NCI-H510A (cell line): ENCODE measurements around the gene ABHD11.
"Not testable (repeated sequence)": the region's sequence is repeated elsewhere in the genome, so short reads cannot be mapped to it uniquely, and the experiment has no call there.

ENCODE experiments used
- DNase-seq: peaks from one replicate; lab custom pipeline; 2025; lab: John Stamatoyannopoulos, UW

ABHD11 gene

DNA sequence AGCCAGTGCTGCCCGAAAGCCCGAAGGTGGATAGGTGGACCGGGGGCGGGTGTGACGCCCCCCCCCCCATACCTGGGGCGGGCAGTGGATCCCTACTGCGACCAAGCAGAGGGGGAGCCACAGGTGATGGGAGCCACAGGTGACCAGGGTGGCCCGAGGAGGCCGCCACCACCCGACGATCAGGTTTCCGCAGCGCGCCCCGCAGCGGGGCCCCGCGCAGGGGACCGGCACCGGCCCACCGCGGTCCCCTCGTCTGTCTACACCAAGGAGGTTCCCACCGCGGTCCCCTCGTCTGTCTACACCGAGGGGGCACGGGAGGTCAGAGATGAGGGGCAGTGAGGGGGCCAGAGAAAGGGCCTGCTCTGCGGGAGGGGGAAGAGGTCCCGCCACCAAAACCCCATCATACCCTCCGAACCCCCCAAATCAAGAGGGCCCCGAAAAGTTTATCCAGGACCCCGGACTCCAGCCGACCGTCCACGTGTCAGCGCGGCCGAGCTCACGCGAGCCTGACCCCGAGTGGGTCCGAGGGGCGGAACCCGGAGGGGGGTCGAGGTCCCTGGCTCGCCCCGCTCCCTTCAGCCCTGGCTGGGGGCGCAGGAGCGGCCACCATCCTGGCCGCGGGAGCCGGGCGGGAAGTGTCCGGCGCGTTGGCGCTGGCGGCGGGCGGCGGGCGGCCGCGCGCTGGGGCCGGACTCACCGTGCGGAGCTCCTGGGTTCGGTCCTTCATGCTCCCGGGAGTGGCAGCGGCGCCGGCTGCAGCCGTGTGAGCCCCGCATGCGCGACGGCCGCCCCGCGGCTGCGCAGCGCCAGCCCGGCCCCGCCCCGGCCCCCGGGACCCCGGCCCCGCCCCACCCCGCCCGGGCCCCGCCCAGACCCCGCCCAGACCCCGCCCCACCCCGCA is 19.4 kb downstream of the ABHD11 start, which contains the start of gene STX1A:
TSS of gene STX1A (minus strand) at position 765 of the 901 bp plus-strand sequence. CDS start at position 727, 38 bp downstream.
- peak; percentile 58 for DNase-seq

DNA sequence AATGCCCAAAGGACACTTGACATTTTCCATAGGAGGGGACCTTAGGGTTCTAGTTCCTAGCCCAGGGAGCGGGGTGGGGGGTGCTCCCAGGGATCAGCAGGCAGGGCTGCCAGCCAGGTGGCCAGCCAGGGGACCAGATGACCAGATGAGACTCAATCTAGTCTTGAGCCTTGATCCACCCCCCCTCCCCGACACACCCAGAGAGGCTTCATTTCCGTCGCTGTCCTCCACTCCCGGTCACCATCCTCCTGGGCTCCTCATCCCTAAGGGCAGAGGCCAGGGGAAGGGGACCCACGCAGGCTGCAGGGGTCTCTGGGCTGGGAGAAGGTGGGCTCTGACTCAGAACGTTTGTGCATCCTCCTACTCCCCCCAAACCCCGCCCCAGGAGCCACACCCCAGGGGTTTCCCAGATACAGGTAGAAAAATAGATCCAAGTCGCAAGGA is 20.1 kb downstream of the ABHD11 start:
- DNase-seq = no peak

DNA sequence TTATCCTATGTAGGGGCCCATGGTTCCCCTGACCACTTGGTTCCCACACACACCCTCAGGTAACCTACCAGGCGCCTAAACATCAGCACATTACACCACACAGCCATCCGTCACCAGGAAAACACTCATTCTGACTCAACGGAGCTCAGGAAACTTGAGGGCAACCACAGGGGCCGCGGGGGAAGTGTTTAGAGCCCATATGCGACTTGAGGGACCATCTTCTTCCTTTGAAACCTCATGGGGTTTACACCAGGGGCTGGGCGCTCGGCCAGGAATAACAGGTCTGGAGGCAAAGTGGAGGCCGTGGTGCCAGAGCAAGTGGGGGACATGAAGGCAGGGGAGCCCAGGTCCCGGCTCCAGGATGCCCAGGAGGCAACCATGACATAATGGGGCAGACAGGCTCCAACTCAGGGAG is 20.6 kb downstream of the ABHD11 start:
- no peak for DNase-seq

DNA sequence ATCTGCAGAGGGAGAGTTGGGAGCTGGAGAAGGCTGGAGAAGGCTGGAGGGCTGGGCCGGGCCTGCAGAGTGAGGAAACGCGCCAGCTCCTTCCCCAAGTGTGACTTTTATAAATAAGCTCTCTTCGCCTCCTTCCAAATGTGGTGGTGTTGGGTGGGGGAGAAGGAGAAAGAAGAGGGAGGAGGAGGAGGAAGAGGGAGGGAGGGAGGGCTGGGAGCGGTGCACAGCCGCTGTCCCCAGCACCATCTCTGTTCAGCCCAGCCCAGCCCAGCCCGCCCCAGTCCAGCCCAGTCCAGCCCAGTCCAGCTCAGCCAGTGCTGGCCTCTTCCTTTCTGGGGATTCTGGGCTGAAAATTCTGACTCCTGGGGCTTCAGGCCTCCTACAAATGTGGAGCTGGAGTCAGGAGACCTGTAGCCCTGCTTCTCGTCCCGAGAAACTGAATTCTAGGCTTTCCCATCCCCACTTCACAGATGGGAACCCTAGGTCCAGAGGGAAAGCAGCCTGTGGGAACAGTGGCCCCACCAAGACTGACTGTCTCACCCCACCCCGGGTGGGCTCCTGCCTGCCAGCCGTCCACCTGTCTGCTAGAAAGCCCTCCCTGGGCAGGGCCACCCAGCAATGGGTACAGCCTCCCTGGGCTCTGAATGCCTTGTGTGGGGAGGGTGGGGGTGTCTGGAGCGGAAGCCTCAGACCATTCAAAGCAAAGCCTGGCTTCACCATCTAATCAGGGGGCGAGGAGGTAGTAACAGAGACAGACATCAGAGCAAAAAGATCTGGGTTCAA is 21.4 kb downstream of the ABHD11 start:
- no peak for DNase-seq

- DNase-seq = no peak
Observed at GRCh38 chr7:73716318-73716890, 22.2 kb downstream of the ABHD11 start.

GRCh38 chr7:73715648-73716317 is 22.8 kb downstream of the ABHD11 start:
- peak; percentile 94 for DNase-seq

GRCh38 chr7:73713319-73713718 is 25.3 kb downstream of the ABHD11 start:
- DNase-seq = not testable (repeated sequence)

GRCh38 chr7:73712773-73713172 is 25.8 kb downstream of the ABHD11 start:
- DNase-seq = no peak

DNA sequence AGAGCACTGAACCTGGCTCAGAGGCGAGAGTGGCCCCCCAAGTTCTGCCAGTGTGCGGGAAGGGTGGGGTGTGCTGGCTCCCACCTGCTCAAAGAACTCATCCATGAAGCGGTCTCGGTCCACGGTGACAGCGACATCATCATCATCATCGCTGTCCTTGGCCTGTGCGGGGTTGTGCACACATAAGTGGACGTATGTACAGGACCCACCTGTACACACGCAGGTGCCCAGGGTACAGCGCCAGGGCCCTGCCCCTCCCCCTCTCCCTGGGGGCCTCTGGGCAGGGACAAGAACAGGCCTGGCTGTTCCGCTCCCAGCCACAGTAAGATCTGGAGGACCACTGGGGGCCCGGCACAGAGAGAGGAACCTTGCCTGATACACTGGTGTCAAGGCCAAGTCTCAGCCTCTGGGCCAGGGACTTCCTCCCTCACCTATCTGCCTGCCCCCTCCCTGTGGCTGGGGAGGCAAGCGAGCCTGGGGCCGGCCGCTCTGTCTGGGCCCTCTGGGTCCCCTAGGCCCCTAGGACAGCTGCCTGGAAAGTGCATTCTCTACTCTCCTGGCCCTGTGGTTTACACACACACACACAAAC is 29.5 kb downstream of the ABHD11 start:
- DNase-seq = no peak

DNA sequence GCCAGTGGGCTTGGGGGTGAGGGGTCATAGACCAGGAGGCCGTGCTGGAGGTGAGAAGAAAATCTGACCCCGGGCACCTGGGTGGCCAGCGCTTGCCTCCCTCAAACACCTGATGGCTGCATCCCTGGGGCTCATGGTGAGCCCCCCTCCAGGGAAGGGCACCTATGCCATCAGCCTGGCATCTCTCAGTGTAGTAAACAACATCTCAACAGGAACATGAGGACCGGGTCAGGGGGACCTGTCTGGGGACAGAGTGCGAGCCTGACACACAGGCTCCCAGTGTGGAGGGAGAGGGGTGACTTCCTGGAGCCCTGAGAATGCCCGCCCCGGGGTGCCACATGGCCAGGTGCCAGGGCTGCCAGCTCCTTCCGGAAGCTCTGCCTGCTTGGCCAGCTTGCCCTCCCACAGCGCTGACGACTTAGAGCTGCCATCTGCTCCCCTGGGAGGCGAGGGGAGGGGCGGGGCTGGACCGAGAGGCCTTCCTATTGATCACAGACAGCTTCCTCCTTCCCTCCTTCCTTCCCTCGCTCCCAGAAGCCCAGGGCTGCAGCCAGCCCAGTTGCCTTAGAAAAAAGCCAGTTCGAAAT is 31.5 kb downstream of the ABHD11 start:
- DNase-seq = peak; percentile 90

GRCh38 chr7:73706126-73707044 is 32.2 kb downstream of the ABHD11 start:
- DNase-seq = no peak

DNA sequence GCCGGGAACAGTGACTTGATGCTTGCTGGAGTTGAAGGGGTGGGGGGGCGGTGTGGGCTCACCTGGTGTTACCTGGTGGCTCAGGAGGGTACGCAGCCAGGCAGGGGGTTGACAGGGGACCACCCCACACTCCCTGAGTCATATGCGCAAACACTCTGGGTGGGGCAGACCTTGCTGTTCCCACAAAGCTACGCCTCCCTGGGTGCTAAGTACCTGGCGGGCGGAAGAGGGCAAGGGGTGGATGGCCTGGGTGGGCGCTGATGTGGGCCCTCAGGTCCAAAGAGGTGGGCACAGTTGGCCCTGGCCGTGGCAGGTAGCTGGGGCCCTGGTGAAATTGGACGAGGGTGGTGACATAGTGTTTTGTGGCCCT is 33.1 kb downstream of the ABHD11 start:
- DNase-seq = no peak

GRCh38 chr7:73704640-73705550 is 33.7 kb downstream of the ABHD11 start:
- DNase-seq = no peak

- no peak for DNase-seq
Observed at GRCh38 chr7:73703757-73704639, 34.6 kb downstream of the ABHD11 start.

- DNase-seq = no peak
Observed at GRCh38 chr7:73703225-73703624, 35.4 kb downstream of the ABHD11 start.

- DNase-seq = no peak
Observed at GRCh38 chr7:73702665-73703064, 35.9 kb downstream of the ABHD11 start.

DNA sequence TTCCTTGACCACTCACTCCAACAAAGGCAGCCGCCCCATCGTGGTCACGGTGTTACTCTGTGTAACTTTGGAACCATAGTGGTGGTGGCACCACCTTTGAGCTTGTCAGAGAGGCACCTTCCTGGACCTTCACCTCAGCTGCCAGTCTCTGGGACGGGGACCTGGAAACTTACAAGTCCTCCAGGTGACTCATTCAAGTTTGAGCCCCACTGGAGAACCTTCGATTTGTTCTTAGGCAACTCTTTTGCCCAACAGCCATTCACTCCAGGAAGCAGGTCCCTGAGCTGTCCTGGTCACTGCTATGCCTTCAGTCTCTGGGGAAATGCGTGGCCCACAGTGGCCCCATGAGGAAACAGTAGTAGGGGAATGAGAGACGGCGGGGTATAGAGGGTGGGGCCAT is 36.4 kb downstream of the ABHD11 start:
- DNase-seq = no peak
